Measurements from ENCODE around the gene AHDC1. TPM values are rescaled to one million over a fixed set of nuclear protein-coding genes. Genes with fewer than 3 reads are reported as not detected.
A peak's percentile ranks its signal among the peaks of the same experiment; 100 is the strongest.

AHDC1 gene
- total and polyA plus RNA-seq, 2 donors (not counting 1 experiment from before 2014, with no cell fraction given) = 4.2 to 6.9 TPM

- no peak overlapping the region for H3K4me2 ChIP-seq (ENCODE audit: extremely low read depth, insufficient read depth, low read length)
- no peak overlapping the region for H3K9ac ChIP-seq (ENCODE audit: insufficient read depth, low read length)
- TF ChIP-seq EZH2 (IDR thresholded peaks at IDR 0.05; ENCODE audit: low read length, missing control alignments) = no peak
- TF ChIP-seq, protein P1, sequence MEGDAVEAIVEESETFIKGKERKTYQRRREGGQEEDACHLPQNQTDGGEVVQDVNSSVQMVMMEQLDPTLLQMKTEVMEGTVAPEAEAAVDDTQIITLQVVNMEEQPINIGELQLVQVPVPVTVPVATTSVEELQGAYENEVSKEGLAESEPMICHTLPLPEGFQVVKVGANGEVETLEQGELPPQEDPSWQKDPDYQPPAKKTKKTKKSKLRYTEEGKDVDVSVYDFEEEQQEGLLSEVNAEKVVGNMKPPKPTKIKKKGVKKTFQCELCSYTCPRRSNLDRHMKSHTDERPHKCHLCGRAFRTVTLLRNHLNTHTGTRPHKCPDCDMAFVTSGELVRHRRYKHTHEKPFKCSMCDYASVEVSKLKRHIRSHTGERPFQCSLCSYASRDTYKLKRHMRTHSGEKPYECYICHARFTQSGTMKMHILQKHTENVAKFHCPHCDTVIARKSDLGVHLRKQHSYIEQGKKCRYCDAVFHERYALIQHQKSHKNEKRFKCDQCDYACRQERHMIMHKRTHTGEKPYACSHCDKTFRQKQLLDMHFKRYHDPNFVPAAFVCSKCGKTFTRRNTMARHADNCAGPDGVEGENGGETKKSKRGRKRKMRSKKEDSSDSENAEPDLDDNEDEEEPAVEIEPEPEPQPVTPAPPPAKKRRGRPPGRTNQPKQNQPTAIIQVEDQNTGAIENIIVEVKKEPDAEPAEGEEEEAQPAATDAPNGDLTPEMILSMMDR (conservative IDR thresholded peaks at IDR 0.05 in 1 of 2, IDR thresholded peaks at IDR 0.05 in 1 of 2; ENCODE audit: low read depth in 1 of 2, low read length in 2 of 2) = no peak
- DNase-seq (ENCODE audit: low read depth in 2 of 2) = no peak
- H3K36me3 ChIP-seq (ENCODE audit: control insufficient read depth, insufficient read depth, low read length) = no peaks in the 10 kb centered on the region
- H3K27ac ChIP-seq (ENCODE audit: insufficient read depth, low read length) = no peak overlapping the region
- no peaks in the 10 kb centered on the region for H3K9me3 ChIP-seq (ENCODE audit: control insufficient read depth, insufficient read depth, low read depth, low read length)
- no peak overlapping the region for H3K4me3 ChIP-seq (replicated peaks in 1 of 4; ENCODE audit: control extremely low read depth in 1 of 4, insufficient read depth in 1 of 4, low read depth in 3 of 4, low read length in 4 of 4)
- no peak overlapping the region for H2AFZ ChIP-seq (ENCODE audit: low read length)
- peaks cover 25% of the 10 kb centered on the region for H3K27me3 ChIP-seq (ENCODE audit: control insufficient read depth, insufficient read depth, low read length)
- peaks cover 11% of the 10 kb centered on the region for H3K4me1 ChIP-seq (ENCODE audit: control insufficient read depth, extremely low read depth, insufficient read depth, low read length)
- no peaks in the 10 kb centered on the region for H3K79me2 ChIP-seq (ENCODE audit: control insufficient read depth, insufficient read depth, low read length)
- H4K20me1 ChIP-seq (ENCODE audit: control insufficient read depth, extremely low read depth, insufficient read depth, low read length) = no peaks in the 10 kb centered on the region
Measured at GRCh38 chr1:27609210-27609555, 5.2 kb upstream of the AHDC1 start.

GRCh38 chr1:27607239-27607804 lies 3.4 kb upstream of the AHDC1 start:
- peaks cover 11% of the 10 kb centered on the region for H3K4me1 ChIP-seq (ENCODE audit: control insufficient read depth, extremely low read depth, insufficient read depth, low read length)
- no peaks in the 10 kb centered on the region for H4K20me1 ChIP-seq (ENCODE audit: control insufficient read depth, extremely low read depth, insufficient read depth, low read length)
- no peak for DNase-seq (ENCODE audit: low read depth in 2 of 2)
- no peak overlapping the region for H3K4me2 ChIP-seq (ENCODE audit: extremely low read depth, insufficient read depth, low read length)
- no peaks in the 10 kb centered on the region for H3K36me3 ChIP-seq (ENCODE audit: control insufficient read depth, insufficient read depth, low read length)
- peaks cover 19% of the 10 kb centered on the region for H3K27me3 ChIP-seq (ENCODE audit: control insufficient read depth, insufficient read depth, low read length)
- no peak for TF ChIP-seq EZH2 (IDR thresholded peaks at IDR 0.05; ENCODE audit: low read length, missing control alignments)
- TF ChIP-seq, protein P1 (conservative IDR thresholded peaks at IDR 0.05 in 1 of 2, IDR thresholded peaks at IDR 0.05 in 1 of 2; ENCODE audit: low read depth in 1 of 2, low read length in 2 of 2) = no peak
- no peak overlapping the region for H3K4me3 ChIP-seq (replicated peaks in 1 of 4; ENCODE audit: control extremely low read depth in 1 of 4, insufficient read depth in 1 of 4, low read depth in 3 of 4, low read length in 4 of 4)
- H3K9me3 ChIP-seq (ENCODE audit: control insufficient read depth, insufficient read depth, low read depth, low read length) = no peaks in the 10 kb centered on the region
- no peak overlapping the region for H3K27ac ChIP-seq (ENCODE audit: insufficient read depth, low read length)
- no peak overlapping the region for H2AFZ ChIP-seq (ENCODE audit: low read length)
- H3K79me2 ChIP-seq (ENCODE audit: control insufficient read depth, insufficient read depth, low read length) = peaks cover 9% of the 10 kb centered on the region
- H3K9ac ChIP-seq (ENCODE audit: insufficient read depth, low read length) = no peak overlapping the region

DNA sequence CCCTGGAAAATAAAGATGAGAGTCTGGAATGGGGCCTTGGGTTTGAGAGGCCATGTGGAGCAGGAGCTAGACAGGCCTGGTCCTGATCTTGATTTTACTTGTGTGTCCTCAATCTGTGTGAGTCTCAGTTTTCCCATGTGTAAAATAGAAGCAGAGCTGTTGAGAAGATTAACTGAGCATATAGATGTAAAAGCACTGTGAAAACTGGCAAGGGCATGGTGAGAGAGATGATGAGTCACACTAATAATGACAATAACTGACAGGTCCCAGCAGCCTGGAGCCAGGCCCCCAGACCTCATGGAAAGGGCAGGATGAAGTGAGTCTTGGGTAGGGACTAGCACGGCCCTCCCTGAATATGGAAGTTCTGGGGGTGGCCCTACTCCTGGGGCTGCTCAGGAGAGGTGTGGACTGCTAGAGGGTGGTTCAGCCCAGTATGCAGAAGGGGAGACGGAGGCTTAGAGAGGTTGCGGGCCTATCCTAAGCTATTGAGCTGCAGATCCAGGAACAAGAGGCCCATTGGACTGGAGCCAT lies 2.8 kb upstream of the AHDC1 start:
- H3K4me2 ChIP-seq (ENCODE audit: extremely low read depth, insufficient read depth, low read length) = peak overlapping the region; percentile 44

More for the DNA sequence above, 2.8 kb upstream of the AHDC1 start:
- peak in 1 of 2 donors; percentile 43 for DNase-seq (ENCODE audit: low read depth in 2 of 2)
- Histone ChIP-seq H3K9ac (ENCODE audit: insufficient read depth, low read length) (peak overlapping the region; percentile 23), H2AFZ (ENCODE audit: low read length) (no peak overlapping the region), H3K27me3 (ENCODE audit: control insufficient read depth, insufficient read depth, low read length) (peaks cover 15% of the 10 kb centered on the region), H3K36me3 (ENCODE audit: control insufficient read depth, insufficient read depth, low read length) (no peaks in the 10 kb centered on the region), H3K4me1 (ENCODE audit: control insufficient read depth, extremely low read depth, insufficient read depth, low read length) (peaks cover 11% of the 10 kb centered on the region), H4K20me1 (ENCODE audit: control insufficient read depth, extremely low read depth, insufficient read depth, low read length) (no peaks in the 10 kb centered on the region), H3K9me3 (ENCODE audit: control insufficient read depth, insufficient read depth, low read depth, low read length) (no peaks in the 10 kb centered on the region), H3K79me2 (ENCODE audit: control insufficient read depth, insufficient read depth, low read length) (peaks cover 14% of the 10 kb centered on the region), H3K4me3 (replicated peaks in 1 of 4; ENCODE audit: control extremely low read depth in 1 of 4, insufficient read depth in 1 of 4, low read depth in 3 of 4, low read length in 4 of 4) (no peak overlapping the region), H3K27ac (ENCODE audit: insufficient read depth, low read length) (peak overlapping the region; percentile 37)
- TF ChIP-seq, protein P1 (conservative IDR thresholded peaks at IDR 0.05 in 1 of 2, IDR thresholded peaks at IDR 0.05 in 1 of 2; ENCODE audit: low read depth in 1 of 2, low read length in 2 of 2) = no peak
- no peak for TF ChIP-seq EZH2 (IDR thresholded peaks at IDR 0.05; ENCODE audit: low read length, missing control alignments)

All from fibroblast of lung (primary cell).